Spleen (tissue), 11 donors: ENCODE data around the gene RPTOR. TPM values are rescaled to one million over a fixed set of nuclear protein-coding genes. Genes with fewer than 3 reads are reported as not detected.

ENCODE experiments used
- DNase-seq: peaks from one replicate; pipeline ENCODE4 v3.0.0-alpha.2; 2020
- H3K27ac ChIP-seq, 8 donors: fragments of 200-600 bp; sonication (generic) in 7 of 8; 1 replicate in 4 of 8; 2 replicates in 4 of 8; pipeline versions ENCODE4 v1.5.0 to v1.8.0; 2016 to 2021; ENCODE audit warnings: inconsistent platforms in 4 of 8, mild to moderate bottlenecking in 4 of 8, moderate library complexity in 1 of 8
- H3K27me3 ChIP-seq, 7 donors: fragments of 200-600 bp; sonication (generic) in 6 of 7; replicated peaks in 1 of 7; 1 replicate in 4 of 7; 2 replicates in 3 of 7; pipeline versions ENCODE4 v1.5.0 to v1.8.0; 2016 to 2021; ENCODE audit warnings: inconsistent platforms in 3 of 7, mild to moderate bottlenecking in 1 of 7
- H3K36me3 ChIP-seq, 6 donors: fragments of 200-600 bp; sonication (generic) in 5 of 6; 1 replicate in 4 of 6; 2 replicates in 2 of 6; pipeline versions ENCODE4 v1.5.0 to v1.8.0; 2016 to 2021; ENCODE audit warnings: inconsistent platforms in 2 of 6
- H3K4me1 ChIP-seq, 6 donors: fragments of 200-600 bp; sonication (generic) in 5 of 6; 1 replicate in 3 of 6; 2 replicates in 3 of 6; pipeline versions ENCODE4 v1.5.0 to v1.8.0; 2016 to 2021; ENCODE audit warnings: inconsistent platforms in 3 of 6
- H3K4me3 ChIP-seq, 8 donors: fragments of 200-600 bp; sonication (generic) in 7 of 8; 1 replicate in 4 of 8; 2 replicates in 4 of 8; pipeline versions ENCODE4 v1.5.0 to v1.8.0; 2016 to 2021; ENCODE audit warnings: inconsistent platforms in 4 of 8, mild to moderate bottlenecking in 4 of 8, moderate library complexity in 2 of 8
- H3K9me3 ChIP-seq, 8 donors: fragments of 200-600 bp; sonication (generic) in 7 of 8; 1 replicate in 4 of 8; 2 replicates in 4 of 8; pipeline versions ENCODE4 v1.5.0 to v1.8.0; 2016 to 2021; ENCODE audit warnings: inconsistent platforms in 4 of 8
- POLR2A ChIP-seq, 3 donors: fragments of 450-650 bp; IDR thresholded peaks; one replicate each; pipeline ENCODE4 v1.5.1; 2017; ENCODE audit warnings: antibody characterized with exemption in 3 of 3, mild to moderate bottlenecking in 1 of 3
- POLR2AphosphoS5 ChIP-seq, 3 donors: sonication (generic); formaldehyde crosslinking; IDR thresholded peaks; one replicate each; pipeline ENCODE4 v1.5.1; 2017; ENCODE audit warnings: antibody characterized with exemption in 3 of 3
- WGBS, 5 donors: extraction: QIAGEN DNeasy Blood & Tissue Kit in 3 of 5; methylation state at CpG; one replicate each; pipeline versions ENCODE4 v1.1.5 to v1.1.7; 2013 to 2018; 5-methylcytosine and 5-hydroxymethylcytosine counted together
- intact Hi-C: fragments of 100-400 bp; cut with DNase I; formaldehyde crosslinking; loops from one replicate; pipeline ENCODE4 v1.15.0; 2023; ENCODE audit warnings: low total_unique reads
- polyA plus RNA-seq, 3 donors: library from polyadenylated mRNA; stranded (reverse); fragments of 200-250 nt; gene quantifications; one replicate each; pipeline ENCODE4 v1.2.1, GENCODE V29; 2013
- total RNA-seq, 7 donors: library from RNA; depleted of rRNA in 3 of 7; stranded (reverse); fragments of >200 nt in 3 of 7; fragmentation: NEBNext Ultra II Directional in 4 of 7; extraction: Animal tissue kit (Norgen Biotek cat#: 25700) in 4 of 7; gene quantifications; one replicate each; pipeline versions ENCODE4 v1.1.0 to v1.2.1, GENCODE V29; 2016 to 2021
- TF ChIP-seq, protein P1 (sequence below), 11 experiments: fragments of 200-600 bp in 7 of 11; fragments of 450-650 bp in 4 of 11; sonication (generic) in 4 of 11; IDR thresholded peaks in 8 of 11; conservative IDR thresholded peaks in 3 of 11; 1 replicate in 7 of 11; 2 replicates in 4 of 11; pipeline versions ENCODE4 v1.4.0 to v1.8.0; 2016 to 2021; ENCODE audit warnings: antibody characterized with exemption in 11 of 11, inconsistent platforms in 4 of 11, mild to moderate bottlenecking in 1 of 11
- donor health status: healthy with polysubstance abuse.
- donor health status: DM: no; HTN: no; CAD: no; lungs with moderate emphysema.
- donor health status: DM: no; HTN: no; CAD: no.
- donor health status: Bipolar disorder and iron deficiency.
- donor health status: healthy.
- donor health status: DM: no; HTN: no; CAD: no.
- donor health status: DM: yes; HTN: yes; CAD: no.

Gene RPTOR
- total and polyA plus RNA-seq, 10 donors, result 3.1 to 61.2 (median 40.7) TPM

- peaks cover 0 to 52% (median 8%) of the 10 kb centered on the region in 6 donors for H3K4me1 ChIP-seq
- 73 to 82% (median 78%) methylated on average over 38 to 40 of the region's 40 CpGs for WGBS, 5 donors
- intact Hi-C loops, result no loop called here
- peaks cover 0 to 73% (median 8%) of the 10 kb centered on the region in 6 donors for H3K36me3 ChIP-seq
- H3K9me3 ChIP-seq, result peaks cover 0 to 8% (median 0%) of the 10 kb centered on the region in 8 donors
- H3K27ac ChIP-seq, result no peak overlapping the region
- H3K4me3 ChIP-seq, result no peak overlapping the region
- TF ChIP-seq POLR2AphosphoS5 (IDR thresholded peaks at IDR 0.05) (peak; percentile 18 to 57 (median 52)), POLR2A (IDR thresholded peaks at IDR 0.05) (no peak)
- peak; percentile 73 for DNase-seq
- no peaks in the 10 kb centered on the region for H3K27me3 ChIP-seq
Measured at GRCh38 chr17:80859002-80859941, 314.6 kb downstream of the RPTOR start.

DNA sequence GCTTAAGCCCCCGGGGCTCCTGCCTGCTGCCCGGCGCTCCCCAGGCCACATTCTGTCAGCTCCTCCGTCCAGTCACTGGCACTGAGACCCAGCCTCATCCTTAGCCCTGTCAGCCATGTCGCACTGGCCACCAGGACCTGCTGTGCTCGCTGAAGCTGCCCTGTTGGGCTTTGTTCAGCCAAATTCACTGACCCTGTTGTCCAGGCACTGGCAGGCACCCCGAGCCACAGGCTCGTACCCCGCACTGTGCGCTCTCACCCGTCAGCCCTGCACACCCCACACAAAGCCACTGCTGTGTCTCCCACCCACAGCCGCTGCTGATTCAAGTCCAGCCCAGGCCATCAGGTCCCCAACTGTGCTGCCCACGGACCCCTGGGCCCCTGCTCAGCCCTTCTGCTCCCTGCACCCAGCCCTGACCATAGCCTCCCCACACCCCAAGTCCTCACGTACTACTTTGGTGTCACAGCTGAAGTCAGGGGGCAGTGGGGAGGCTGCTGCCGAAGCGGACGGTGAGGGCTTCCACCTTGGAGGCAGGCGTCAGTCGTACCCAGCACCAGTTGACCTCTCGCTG is 315.5 kb downstream of the RPTOR start:
- TF ChIP-seq, protein P1, sequence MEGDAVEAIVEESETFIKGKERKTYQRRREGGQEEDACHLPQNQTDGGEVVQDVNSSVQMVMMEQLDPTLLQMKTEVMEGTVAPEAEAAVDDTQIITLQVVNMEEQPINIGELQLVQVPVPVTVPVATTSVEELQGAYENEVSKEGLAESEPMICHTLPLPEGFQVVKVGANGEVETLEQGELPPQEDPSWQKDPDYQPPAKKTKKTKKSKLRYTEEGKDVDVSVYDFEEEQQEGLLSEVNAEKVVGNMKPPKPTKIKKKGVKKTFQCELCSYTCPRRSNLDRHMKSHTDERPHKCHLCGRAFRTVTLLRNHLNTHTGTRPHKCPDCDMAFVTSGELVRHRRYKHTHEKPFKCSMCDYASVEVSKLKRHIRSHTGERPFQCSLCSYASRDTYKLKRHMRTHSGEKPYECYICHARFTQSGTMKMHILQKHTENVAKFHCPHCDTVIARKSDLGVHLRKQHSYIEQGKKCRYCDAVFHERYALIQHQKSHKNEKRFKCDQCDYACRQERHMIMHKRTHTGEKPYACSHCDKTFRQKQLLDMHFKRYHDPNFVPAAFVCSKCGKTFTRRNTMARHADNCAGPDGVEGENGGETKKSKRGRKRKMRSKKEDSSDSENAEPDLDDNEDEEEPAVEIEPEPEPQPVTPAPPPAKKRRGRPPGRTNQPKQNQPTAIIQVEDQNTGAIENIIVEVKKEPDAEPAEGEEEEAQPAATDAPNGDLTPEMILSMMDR (IDR thresholded peaks at IDR 0.05 in 8 of 11, conservative IDR thresholded peaks at IDR 0.05 in 3 of 11), result no peak
- no peak for TF ChIP-seq POLR2A (IDR thresholded peaks at IDR 0.05)
- TF ChIP-seq POLR2AphosphoS5 (IDR thresholded peaks at IDR 0.05), result no peak
- 90 to 94% (median 92%) methylated on average over 20 of the region's 20 CpGs for WGBS, 5 donors
- Histone ChIP-seq H3K27ac (peak overlapping the region in 2 of 8 donors; percentile 42 to 51), H3K4me1 (peaks cover 0 to 52% (median 8%) of the 10 kb centered on the region in 6 donors), H3K4me3 (no peak overlapping the region), H3K27me3 (no peaks in the 10 kb centered on the region), H3K36me3 (peaks cover 0 to 77% (median 8%) of the 10 kb centered on the region in 6 donors), H3K9me3 (peaks cover 0 to 10% (median 0%) of the 10 kb centered on the region in 8 donors)
- intact Hi-C loops, result loop anchor here (10.0 kb wide), 1 partner anchor 115 kb away; no protein-coding TSS in a partner anchor
- DNase-seq, result peak; percentile 59

DNA sequence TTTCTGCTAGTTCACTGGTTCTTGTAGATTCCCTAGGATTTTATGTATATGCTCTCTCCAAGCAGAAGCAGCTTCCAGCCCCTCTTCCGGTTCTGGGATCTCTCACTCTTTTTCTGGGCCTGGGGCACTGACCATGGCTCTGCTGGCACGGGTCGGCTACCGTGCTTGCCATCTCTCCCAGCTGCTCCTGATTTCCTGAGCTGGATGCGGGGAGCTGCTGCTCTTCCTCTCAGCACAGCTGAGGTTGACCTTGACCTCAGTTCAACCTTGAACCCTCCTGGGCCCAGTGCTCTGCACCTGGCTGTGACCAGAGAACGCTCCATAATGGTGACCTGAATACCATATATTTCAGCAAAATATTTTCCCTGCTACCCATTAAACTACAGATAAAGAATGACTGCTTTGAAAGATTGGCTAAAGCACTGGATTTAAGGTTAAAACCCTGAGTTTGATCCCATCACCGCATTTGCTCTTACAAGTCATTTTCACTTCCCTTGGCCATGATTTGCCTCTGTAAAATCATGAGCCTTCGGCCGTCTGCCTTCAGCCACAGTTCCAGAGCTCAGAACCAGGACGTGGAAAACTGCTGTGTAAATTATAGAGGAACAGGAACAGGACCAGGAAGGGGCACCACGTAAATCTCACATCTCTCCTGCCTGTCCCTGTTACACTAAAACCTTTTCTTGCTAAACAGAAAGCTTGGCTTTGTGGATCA is 316.2 kb downstream of the RPTOR start:
- peak; percentile 58 for DNase-seq
- 57 to 68% (median 66%) methylated on average over 11 of the region's 11 CpGs for WGBS, 5 donors
- peak overlapping the region in 3 of 8 donors; percentile 41 to 51 (median 42) for H3K27ac ChIP-seq
- no peaks in the 10 kb centered on the region for H3K27me3 ChIP-seq
- peaks cover 0 to 10% (median 0%) of the 10 kb centered on the region in 8 donors for H3K9me3 ChIP-seq
- H3K4me1 ChIP-seq, result peaks cover 0 to 55% (median 8%) of the 10 kb centered on the region in 6 donors
- peaks cover 0 to 71% (median 3%) of the 10 kb centered on the region in 6 donors for H3K36me3 ChIP-seq
- intact Hi-C loops, result loop anchor here (10.0 kb wide), 1 partner anchor 114 kb away; no protein-coding TSS in a partner anchor
- TF ChIP-seq POLR2A (IDR thresholded peaks at IDR 0.05) (no peak), POLR2AphosphoS5 (IDR thresholded peaks at IDR 0.05) (no peak)
- TF ChIP-seq, protein P1 (IDR thresholded peaks at IDR 0.05 in 8 of 11, conservative IDR thresholded peaks at IDR 0.05 in 3 of 11), result no peak
- no peak overlapping the region for H3K4me3 ChIP-seq

DNA sequence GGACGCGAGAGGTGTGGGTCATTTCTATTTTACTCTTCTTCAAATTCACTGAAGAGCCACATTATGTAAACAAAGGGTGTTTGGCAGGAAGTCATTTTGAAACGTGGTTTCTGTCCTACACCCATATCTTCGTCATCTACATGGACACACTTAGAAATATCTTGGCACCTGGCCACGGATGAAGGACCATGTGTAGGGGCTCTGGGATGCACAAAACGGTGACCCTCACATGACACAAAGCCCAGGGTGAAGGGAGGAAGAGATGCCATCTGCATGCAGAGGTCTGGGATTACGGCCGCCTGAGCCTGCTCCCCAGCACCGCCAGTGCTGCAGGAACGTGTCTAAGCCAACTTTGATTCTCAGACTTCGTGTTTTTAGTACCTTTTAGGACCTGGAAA is 316.8 kb downstream of the RPTOR start:
- 62 to 73% (median 68%) methylated on average over 11 of the region's 11 CpGs for WGBS, 5 donors
- DNase-seq, result peak; percentile 22
- H3K27ac ChIP-seq, result peak overlapping the region in 2 of 8 donors; percentile 41 to 42
- TF ChIP-seq POLR2A (IDR thresholded peaks at IDR 0.05) (no peak), POLR2AphosphoS5 (IDR thresholded peaks at IDR 0.05) (no peak)
- TF ChIP-seq, protein P1 (IDR thresholded peaks at IDR 0.05 in 8 of 11, conservative IDR thresholded peaks at IDR 0.05 in 3 of 11), result no peak
- H3K9me3 ChIP-seq, result peaks cover 0 to 10% (median 0%) of the 10 kb centered on the region in 8 donors
- H3K27me3 ChIP-seq, result no peaks in the 10 kb centered on the region
- peaks cover 0 to 67% (median 2%) of the 10 kb centered on the region in 6 donors for H3K36me3 ChIP-seq
- H3K4me1 ChIP-seq, result peaks cover 0 to 56% (median 9%) of the 10 kb centered on the region in 6 donors
- no peak overlapping the region for H3K4me3 ChIP-seq
- intact Hi-C loops, result loop anchor here (10.0 kb wide), 1 partner anchor 113 kb away; no protein-coding TSS in a partner anchor
